Astrocyte (in vitro differentiated cells and primary cell): ENCODE data around the gene DYNC1I1. TPM values are rescaled to one million over a fixed set of nuclear protein-coding genes. Genes with fewer than 3 reads are reported as not detected.

Source experiments
- DNase-seq: peaks from one replicate; pipeline ENCODE4 v3.0.0-alpha.2; 2010; ENCODE audit warnings: low read depth
- FAIRE-seq: peaks from 2 replicates; lab custom pipeline; 2011; peaks lifted over from hg19 to GRCh38; lab: Jason Lieb, UNC
- H2AFZ ChIP-seq: 2 replicates; pipeline ENCODE4 v1.6.0; 2012; ENCODE audit warnings: low read depth, low read length, inconsistent platforms
- H3K27ac ChIP-seq: 2 replicates; pipeline ENCODE4 v1.5.1; 2011; ENCODE audit warnings: low read depth, low read length, inconsistent platforms
- H3K27me3 ChIP-seq: 2 replicates; pipeline ENCODE4 v1.6.0; 2011; ENCODE audit warnings: low read length, inconsistent platforms; ENCODE audit not compliant: insufficient read depth
- H3K36me3 ChIP-seq: 2 replicates; pipeline ENCODE4 v1.5.1; 2011; ENCODE audit warnings: low read length, inconsistent platforms; ENCODE audit not compliant: insufficient read depth
- H3K4me1 ChIP-seq: 2 replicates; pipeline ENCODE4 v1.5.1; 2011; ENCODE audit warnings: low read length, inconsistent platforms; ENCODE audit not compliant: insufficient read depth
- H3K4me2 ChIP-seq: 2 replicates; pipeline ENCODE4 v1.6.0; 2012; ENCODE audit warnings: low read length, inconsistent platforms
- H3K4me3 ChIP-seq: 2 replicates; pipeline ENCODE4 v1.5.1; 2011; ENCODE audit warnings: low read depth, mild to moderate bottlenecking, low read length, inconsistent platforms; ENCODE audit not compliant: insufficient read depth
- H3K79me2 ChIP-seq: 2 replicates; pipeline ENCODE4 v1.6.0; 2012; ENCODE audit warnings: mild to moderate bottlenecking, low read length, inconsistent platforms; ENCODE audit not compliant: insufficient read depth
- H3K9ac ChIP-seq: 2 replicates; pipeline ENCODE4 v1.6.0; 2012; ENCODE audit warnings: mild to moderate bottlenecking, low read length, inconsistent platforms
- H3K9me3 ChIP-seq: 2 replicates; pipeline ENCODE4 v1.5.1; 2012; ENCODE audit warnings: low read depth, mild to moderate bottlenecking, low read length, inconsistent platforms; ENCODE audit not compliant: insufficient read depth
- H4K20me1 ChIP-seq: 2 replicates; pipeline ENCODE4 v1.6.0; 2012; ENCODE audit warnings: low read length, inconsistent platforms; ENCODE audit not compliant: insufficient read depth
- H3K27ac Mint-ChIP-seq: one replicate; pipeline ENCODE4 v1.8.0; 2021; ENCODE audit warnings: mild to moderate bottlenecking, mixed read lengths; ENCODE audit not compliant: unreplicated experiment
- H3K27me3 Mint-ChIP-seq: one replicate; pipeline ENCODE4 v1.8.0; 2021; ENCODE audit warnings: low read depth, mixed read lengths; ENCODE audit not compliant: unreplicated experiment
- H3K36me3 Mint-ChIP-seq: one replicate; pipeline ENCODE4 v1.8.0; 2021; ENCODE audit warnings: low read depth, mixed read lengths; ENCODE audit not compliant: unreplicated experiment
- H3K4me1 Mint-ChIP-seq: one replicate; pipeline ENCODE4 v1.8.0; 2021; ENCODE audit warnings: low read depth, mixed read lengths; ENCODE audit not compliant: unreplicated experiment
- H3K4me3 Mint-ChIP-seq: one replicate; pipeline ENCODE4 v1.8.0; 2021; ENCODE audit warnings: mild to moderate bottlenecking, moderate library complexity, mixed read lengths; ENCODE audit not compliant: unreplicated experiment
- H3K9me3 Mint-ChIP-seq: one replicate; pipeline ENCODE4 v1.8.0; 2021; ENCODE audit warnings: mild to moderate bottlenecking, mixed read lengths; ENCODE audit not compliant: unreplicated experiment
- EZH2 ChIP-seq: IDR thresholded peaks from 2 replicates; pipeline ENCODE4 v1.6.1; 2012; ENCODE audit warnings: mild to moderate bottlenecking, low read length, inconsistent platforms; ENCODE audit not compliant: insufficient read depth
- total RNA-seq: library from RNA; stranded (reverse); gene quantifications from 2 replicates; pipeline ENCODE4 v1.2.1, GENCODE V29; 2021
- TF ChIP-seq, protein P1 (sequence below): IDR thresholded peaks from 2 replicates; pipeline ENCODE4 v1.5.1; 2011; ENCODE audit warnings: low read depth, mild to moderate bottlenecking, inconsistent platforms, low read length, moderate library complexity; ENCODE audit not compliant: insufficient read depth

Gene DYNC1I1
- total RNA-seq, 1 donor from 2014 or later, result 3.2 TPM

DNA sequence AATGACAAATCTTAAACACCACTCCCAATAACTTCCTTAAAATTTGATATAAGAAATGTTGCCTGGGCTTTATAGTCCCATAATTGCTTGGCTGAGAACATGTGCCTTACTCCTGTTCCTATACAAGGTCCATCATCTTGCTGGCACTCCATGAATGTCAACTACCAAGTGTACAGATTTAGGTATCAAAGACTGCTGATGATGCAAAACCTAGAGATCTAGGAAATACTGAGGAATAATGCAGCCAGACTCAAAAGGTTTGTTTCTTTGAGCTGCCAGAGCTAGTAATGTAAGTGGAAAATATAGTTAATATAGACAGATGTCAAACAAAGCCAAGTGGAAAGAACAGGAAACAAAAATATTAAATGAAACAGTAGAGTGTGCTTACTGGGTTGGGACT is 121.1 kb downstream of the DYNC1I1 start:
- Histone ChIP-seq H3K4me2 (no peak overlapping the region), H3K4me3 (no peak overlapping the region), H4K20me1 (no peaks in the 10 kb centered on the region), H3K27me3 (no peaks in the 10 kb centered on the region), H3K4me1 (no peaks in the 10 kb centered on the region), H3K79me2 (no peaks in the 10 kb centered on the region), H3K9ac (no peak overlapping the region), H3K9me3 (no peaks in the 10 kb centered on the region), H2AFZ (no peak overlapping the region), H3K36me3 (no peaks in the 10 kb centered on the region), H3K27ac (no peak overlapping the region)
- no peaks in the 10 kb centered on the region for H3K36me3 Mint-ChIP-seq
- H3K9me3 Mint-ChIP-seq, result no peaks in the 10 kb centered on the region
- H3K27me3 Mint-ChIP-seq, result no peaks in the 10 kb centered on the region
- no peak for FAIRE-seq
- no peak for TF ChIP-seq EZH2
- TF ChIP-seq, protein P1, sequence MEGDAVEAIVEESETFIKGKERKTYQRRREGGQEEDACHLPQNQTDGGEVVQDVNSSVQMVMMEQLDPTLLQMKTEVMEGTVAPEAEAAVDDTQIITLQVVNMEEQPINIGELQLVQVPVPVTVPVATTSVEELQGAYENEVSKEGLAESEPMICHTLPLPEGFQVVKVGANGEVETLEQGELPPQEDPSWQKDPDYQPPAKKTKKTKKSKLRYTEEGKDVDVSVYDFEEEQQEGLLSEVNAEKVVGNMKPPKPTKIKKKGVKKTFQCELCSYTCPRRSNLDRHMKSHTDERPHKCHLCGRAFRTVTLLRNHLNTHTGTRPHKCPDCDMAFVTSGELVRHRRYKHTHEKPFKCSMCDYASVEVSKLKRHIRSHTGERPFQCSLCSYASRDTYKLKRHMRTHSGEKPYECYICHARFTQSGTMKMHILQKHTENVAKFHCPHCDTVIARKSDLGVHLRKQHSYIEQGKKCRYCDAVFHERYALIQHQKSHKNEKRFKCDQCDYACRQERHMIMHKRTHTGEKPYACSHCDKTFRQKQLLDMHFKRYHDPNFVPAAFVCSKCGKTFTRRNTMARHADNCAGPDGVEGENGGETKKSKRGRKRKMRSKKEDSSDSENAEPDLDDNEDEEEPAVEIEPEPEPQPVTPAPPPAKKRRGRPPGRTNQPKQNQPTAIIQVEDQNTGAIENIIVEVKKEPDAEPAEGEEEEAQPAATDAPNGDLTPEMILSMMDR, result no peak
- no peak overlapping the region for H3K4me3 Mint-ChIP-seq
- peaks cover 2% of the 10 kb centered on the region for H3K4me1 Mint-ChIP-seq
- no peak for DNase-seq
- H3K27ac Mint-ChIP-seq, result no peak overlapping the region

DNA sequence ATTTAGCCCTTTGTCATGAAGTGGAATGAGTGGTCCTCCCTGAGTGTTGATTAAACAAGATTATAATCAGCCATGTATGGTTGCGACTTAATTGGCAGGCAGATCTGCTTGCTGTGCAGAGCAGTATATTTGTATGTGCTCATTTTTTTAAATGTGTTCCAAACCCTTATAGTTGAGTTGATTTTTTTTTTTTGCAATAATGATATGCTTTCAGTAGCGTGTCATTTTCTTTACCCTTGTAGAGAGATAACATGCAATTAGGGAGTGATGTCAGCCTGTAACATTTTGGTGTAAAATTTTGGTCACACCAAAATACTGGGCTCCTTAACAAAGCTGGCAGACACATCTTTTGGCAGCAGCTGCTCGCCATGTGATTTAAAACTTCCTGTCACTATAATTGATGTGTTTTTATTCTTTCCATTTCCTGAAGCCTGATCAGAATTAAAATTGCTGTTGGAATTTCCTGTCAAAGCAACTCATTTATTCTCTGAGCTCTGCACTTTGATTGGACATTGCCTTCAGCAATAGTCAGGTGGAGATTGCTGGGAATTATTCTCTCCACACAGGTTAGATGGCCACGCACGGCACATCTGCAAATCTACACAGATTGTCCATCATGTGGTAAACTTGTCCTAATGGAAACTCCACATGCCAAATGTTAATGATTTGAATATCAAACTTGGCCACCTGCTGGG is 125.3 kb downstream of the DYNC1I1 start:
- Mint-ChIP-seq H3K27me3 (peaks cover 2% of the 10 kb centered on the region), H3K27ac (no peak overlapping the region), H3K4me1 (no peaks in the 10 kb centered on the region), H3K9me3 (no peaks in the 10 kb centered on the region), H3K36me3 (no peaks in the 10 kb centered on the region), H3K4me3 (no peak overlapping the region)
- Histone ChIP-seq H3K27me3 (no peaks in the 10 kb centered on the region), H3K79me2 (no peaks in the 10 kb centered on the region), H2AFZ (no peak overlapping the region), H3K27ac (no peak overlapping the region), H3K36me3 (no peaks in the 10 kb centered on the region), H4K20me1 (no peaks in the 10 kb centered on the region), H3K9ac (no peak overlapping the region), H3K4me2 (no peak overlapping the region), H3K4me3 (no peak overlapping the region), H3K4me1 (no peaks in the 10 kb centered on the region), H3K9me3 (no peaks in the 10 kb centered on the region)
- DNase-seq (no peak), FAIRE-seq (no peak)
- no peak for TF ChIP-seq EZH2
- TF ChIP-seq, protein P1, result no peak

DNA sequence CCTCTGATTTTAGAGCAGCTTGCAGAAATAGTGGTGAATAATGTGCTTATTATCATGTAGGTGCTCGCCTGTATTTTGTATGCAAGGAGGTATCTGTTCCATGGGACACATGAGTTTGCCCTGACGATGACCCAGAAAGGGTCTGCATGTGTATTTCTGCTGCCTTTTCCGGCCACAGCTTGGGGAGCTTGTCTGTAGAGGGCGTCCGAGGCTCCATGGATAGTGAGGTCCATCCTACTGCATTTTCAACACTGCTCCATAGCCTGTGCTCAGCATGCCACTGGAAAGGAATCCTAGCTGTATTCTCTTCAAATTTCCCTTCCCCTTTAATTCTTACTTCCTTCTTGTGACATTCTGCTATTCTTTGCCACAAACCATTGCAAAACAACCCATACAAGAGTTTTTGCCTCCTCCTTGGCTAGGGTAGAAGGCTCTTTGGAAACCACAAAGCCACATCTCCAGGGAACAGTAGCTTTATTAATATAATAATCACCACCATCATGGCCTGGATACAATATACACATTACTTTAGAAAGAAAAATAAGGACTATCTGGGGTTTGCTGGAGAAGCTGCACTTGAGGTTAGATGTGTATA is 127.7 kb downstream of the DYNC1I1 start:
- Mint-ChIP-seq H3K27me3 (peaks cover 7% of the 10 kb centered on the region), H3K4me1 (no peaks in the 10 kb centered on the region), H3K27ac (no peak overlapping the region), H3K36me3 (no peaks in the 10 kb centered on the region), H3K9me3 (no peaks in the 10 kb centered on the region), H3K4me3 (no peak overlapping the region)
- Histone ChIP-seq H3K9ac (no peak overlapping the region), H4K20me1 (no peaks in the 10 kb centered on the region), H3K27ac (no peak overlapping the region), H3K36me3 (no peaks in the 10 kb centered on the region), H3K79me2 (no peaks in the 10 kb centered on the region), H3K4me3 (no peak overlapping the region), H2AFZ (no peak overlapping the region), H3K4me1 (no peaks in the 10 kb centered on the region), H3K9me3 (no peaks in the 10 kb centered on the region), H3K4me2 (no peak overlapping the region), H3K27me3 (no peaks in the 10 kb centered on the region)
- TF ChIP-seq EZH2, result no peak
- TF ChIP-seq, protein P1, result no peak
- FAIRE-seq (no peak), DNase-seq (no peak)
